ENCODE measurements around the gene CALB2.
"Not testable (repeated sequence)": the region's sequence is repeated elsewhere in the genome, so short reads cannot be mapped to it uniquely, and the experiment has no call there.

The CALB2 gene

GRCh38 chr16:71358464-71358998 lies at the start of gene CALB2:
CALB2 (plus strand) TSS chr16:71358723; CDS start chr16:71358793, 70 bp downstream.
- peak; percentile 86 for TF ChIP-seq CTCF (IDR thresholded peaks at IDR 0.05; ENCODE audit: insufficient read depth, missing control alignments)
- FAIRE-seq (no peak), DNase-seq (ENCODE audit: insufficient read length, low spot score) (peak; percentile 46)

DNA sequence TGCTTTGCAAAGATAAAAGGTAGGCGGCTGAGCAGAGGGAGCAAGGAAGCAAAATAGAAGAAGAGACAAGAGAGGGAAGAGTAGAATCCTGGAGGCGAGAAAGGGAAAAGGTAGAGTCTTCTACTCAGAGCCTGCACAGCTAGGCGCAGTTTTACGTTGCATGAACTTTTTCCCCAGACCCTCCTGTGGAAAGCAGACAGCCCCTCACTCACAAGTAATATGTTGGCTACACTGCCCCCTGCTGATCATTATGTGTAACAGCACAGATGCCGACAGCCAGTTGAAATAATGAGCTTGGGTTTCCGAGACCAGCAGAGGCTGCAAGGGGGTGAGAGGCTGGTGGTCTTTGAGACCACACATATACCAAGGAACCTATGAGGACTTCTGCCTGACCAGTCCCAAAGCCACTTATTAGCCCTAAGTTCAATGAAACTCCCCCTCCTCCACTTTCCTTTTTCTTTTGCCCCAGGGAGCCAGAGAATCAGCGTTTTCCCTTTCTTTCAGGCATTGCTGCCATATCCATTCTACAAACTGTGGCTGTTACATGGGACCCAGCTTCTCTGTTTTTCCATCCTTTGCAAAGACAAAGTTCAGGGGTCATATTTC lies 46.9 kb upstream of the CALB2 start:
- no peak for DNase-seq (ENCODE audit: insufficient read length, low spot score)
- peak; percentile 82 for TF ChIP-seq CTCF (IDR thresholded peaks at IDR 0.05; ENCODE audit: insufficient read depth, missing control alignments)
- FAIRE-seq = no peak

- DNase-seq (ENCODE audit: insufficient read length, low spot score); FAIRE-seq: not testable (repeated sequence)
Measured at GRCh38 chr16:71313591-71313990, 44.9 kb upstream of the CALB2 start.

DNA sequence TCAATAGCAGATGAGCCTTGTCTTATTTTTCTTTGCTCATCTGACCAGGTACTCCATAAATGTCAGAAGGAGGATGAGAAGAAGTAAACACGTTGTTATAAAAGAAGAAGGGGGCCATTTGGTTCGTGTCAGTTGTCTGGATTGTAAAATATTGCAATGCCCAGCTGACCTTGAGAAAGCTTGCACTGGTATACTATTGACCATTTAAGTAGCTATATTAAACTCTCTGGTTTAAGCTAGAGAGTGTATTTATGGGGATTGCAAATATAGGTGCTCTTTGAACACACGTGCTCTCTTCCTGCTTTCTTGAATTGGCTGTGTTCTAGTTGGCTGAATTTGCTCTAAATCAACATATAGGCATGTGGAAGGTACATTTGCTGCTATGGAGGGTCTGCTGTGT lies 43.3 kb upstream of the CALB2 start:
- FAIRE-seq (no peak), DNase-seq (ENCODE audit: insufficient read length, low spot score) (no peak)
- no peak for TF ChIP-seq CTCF (IDR thresholded peaks at IDR 0.05; ENCODE audit: insufficient read depth, missing control alignments)

DNA sequence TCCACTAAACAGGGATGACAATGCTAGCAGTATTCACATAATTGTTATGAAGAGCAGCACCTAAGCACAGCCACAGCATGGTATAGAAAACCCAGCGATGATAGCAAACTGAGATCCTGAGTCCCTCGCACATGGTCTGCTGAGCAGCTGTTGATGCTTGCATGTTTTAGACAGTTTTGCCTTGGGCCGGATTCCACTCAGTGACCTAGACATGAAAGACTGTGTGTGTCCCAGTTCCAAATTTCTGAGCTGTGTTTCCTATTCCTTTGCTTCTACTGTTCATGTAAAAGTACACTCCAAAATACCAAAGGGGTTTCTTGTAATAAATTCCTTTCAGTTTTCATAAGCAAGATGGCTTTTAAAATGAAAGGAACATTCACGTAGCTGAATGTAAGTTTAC lies 38.5 kb upstream of the CALB2 start:
- FAIRE-seq (no peak), DNase-seq (ENCODE audit: insufficient read length, low spot score) (no peak)
- TF ChIP-seq CTCF (IDR thresholded peaks at IDR 0.05; ENCODE audit: insufficient read depth, missing control alignments) = no peak

- DNase-seq (ENCODE audit: insufficient read length, low spot score) = no peak
- TF ChIP-seq CTCF (IDR thresholded peaks at IDR 0.05; ENCODE audit: insufficient read depth, missing control alignments) = no peak
- FAIRE-seq = no peak
Measured at GRCh38 chr16:71327720-71328119, 30.8 kb upstream of the CALB2 start.

DNA sequence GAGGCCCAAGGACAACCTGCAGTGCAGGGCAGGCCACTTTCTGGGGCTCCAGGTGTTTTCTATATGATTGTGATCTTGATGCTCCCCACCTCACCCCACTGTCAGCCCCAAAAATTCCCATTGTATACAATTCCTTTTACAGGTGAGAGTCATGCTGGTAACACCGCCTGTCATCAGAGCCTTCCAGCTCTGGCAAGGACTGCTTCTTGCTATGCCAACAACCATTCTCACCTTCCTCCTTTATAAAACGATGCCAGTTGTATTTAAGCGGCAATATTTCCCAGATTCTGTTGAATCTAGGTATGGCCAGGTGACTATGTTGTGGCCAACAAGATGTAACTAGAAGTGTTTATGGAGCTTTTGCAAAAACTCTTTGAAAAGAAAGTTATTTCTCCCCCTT lies 30.4 kb upstream of the CALB2 start:
- DNase-seq (ENCODE audit: insufficient read length, low spot score) (no peak), FAIRE-seq (no peak)
- TF ChIP-seq CTCF (IDR thresholded peaks at IDR 0.05; ENCODE audit: insufficient read depth, missing control alignments) = no peak
